ENCODE measurements around the gene NCBP2.
"Not testable (repeated sequence)": the region's sequence is repeated elsewhere in the genome, so short reads cannot be mapped to it uniquely, and the experiment has no call there.

The NCBP2 gene

GRCh38 chr3:196967412-196968232, 25.3 kb upstream of the NCBP2 start:
- no peak for DNase-seq

- no peak for DNase-seq
These were observed 24.4 kb upstream of the NCBP2 start for GRCh38 chr3:196966526-196967401.

GRCh38 chr3:196965804-196966173, 23.5 kb upstream of the NCBP2 start:
- no peak for DNase-seq

- DNase-seq = no peak
These were observed 22.9 kb upstream of the NCBP2 start for GRCh38 chr3:196965112-196965803.

- no peak for DNase-seq
These were observed 21.3 kb upstream of the NCBP2 start for GRCh38 chr3:196963631-196963953.

- DNase-seq = no peak
These were observed 20.8 kb upstream of the NCBP2 start for GRCh38 chr3:196962930-196963630.

GRCh38 chr3:196962108-196962929, 20.0 kb upstream of the NCBP2 start:
- DNase-seq = no peak

- no peak for DNase-seq
These were observed 12.5 kb upstream of the NCBP2 start for GRCh38 chr3:196954832-196955231.

GRCh38 chr3:196951371-196951770, 9.0 kb upstream of the NCBP2 start:
- DNase-seq = no peak

GRCh38 chr3:196949750-196950149, 7.4 kb upstream of the NCBP2 start:
- DNase-seq = no peak

- DNase-seq = no peak
These were observed 6.9 kb upstream of the NCBP2 start for GRCh38 chr3:196949285-196949619.

GRCh38 chr3:196948442-196949284, 6.3 kb upstream of the NCBP2 start:
- no peak for DNase-seq

- no peak for DNase-seq
These were observed 5.6 kb upstream of the NCBP2 start for GRCh38 chr3:196947860-196948441.

- no peak for DNase-seq
These were observed 5.0 kb upstream of the NCBP2 start for GRCh38 chr3:196947136-196947859.

GRCh38 chr3:196944037-196944790, 1.9 kb upstream of the NCBP2 start:
- DNase-seq = not testable (repeated sequence)

GRCh38 chr3:196942915-196943277, 568 bp upstream of the NCBP2 start:
- DNase-seq = no peak

GRCh38 chr3:196941729-196942225, 551 bp downstream of the NCBP2 start:
- DNase-seq = no peak

GRCh38 chr3:196938576-196938975, 3.8 kb downstream of the NCBP2 start:
- DNase-seq = no peak

- no peak for DNase-seq
These were observed 4.2 kb downstream of the NCBP2 start for GRCh38 chr3:196938124-196938523.
